MM.1S (cell line): ENCODE measurements around the gene SLX4IP.

Experiments
- DNase-seq: peaks from one replicate; pipeline ENCODE4 v3.0.0-alpha.2; 2015
- H2AFZ ChIP-seq: fragments of 300-600 bp; sonication (generic); 2 replicates; pipeline ENCODE4 v1.6.0; 2016; ENCODE audit warnings: antibody characterized with exemption, low read length
- H3F3A ChIP-seq: fragments of 300-600 bp; sonication (generic); 2 replicates; pipeline ENCODE4 v1.6.1; 2016; ENCODE audit warnings: mild to moderate bottlenecking, antibody characterized with exemption, low read length, moderate library complexity, mixed read lengths; ENCODE audit not compliant: insufficient read depth
- H3K27ac ChIP-seq: fragments of 300-600 bp; sonication (generic); 2 replicates; pipeline ENCODE4 v1.5.1; 2016; ENCODE audit warnings: mild to moderate bottlenecking, low read length
- H3K27me3 ChIP-seq: fragments of 300-600 bp; sonication (generic); replicated peaks from 2 replicates; pipeline ENCODE4 v1.6.0; 2016; ENCODE audit warnings: low read length; ENCODE audit not compliant: insufficient read depth
- H3K36me3 ChIP-seq: fragments of 300-600 bp; sonication (generic); replicated peaks from 2 replicates; pipeline ENCODE4 v1.6.1; 2016; ENCODE audit warnings: mild to moderate bottlenecking, low read length, mixed read lengths; ENCODE audit not compliant: insufficient read depth
- H3K4me1 ChIP-seq: fragments of 300-600 bp; sonication (generic); 2 replicates; pipeline ENCODE4 v1.6.1; 2016; ENCODE audit warnings: low read length, mixed read lengths
- H3K4me2 ChIP-seq: fragments of 300-600 bp; sonication (generic); 2 replicates; pipeline ENCODE4 v1.6.0; 2016; ENCODE audit warnings: low read depth, low read length
- H3K4me3 ChIP-seq: fragments of 300-600 bp; sonication (generic); 2 replicates; pipeline ENCODE4 v1.5.1; 2016; ENCODE audit warnings: low read length, mixed read lengths
- H3K79me2 ChIP-seq: fragments of 300-600 bp; sonication (generic); 2 replicates; pipeline ENCODE4 v1.6.1; 2016; ENCODE audit warnings: mixed run types, low read length, mixed read lengths
- H3K9ac ChIP-seq: fragments of 300-600 bp; sonication (generic); 2 replicates; pipeline ENCODE4 v1.6.1; 2016; ENCODE audit warnings: low read length, mixed read lengths
- H3K9me2 ChIP-seq: fragments of 300-600 bp; sonication (generic); replicated peaks from 2 replicates; pipeline ENCODE4 v1.6.1; 2016; ENCODE audit warnings: mild to moderate bottlenecking, low read length, mixed read lengths; ENCODE audit not compliant: insufficient read depth
- H3K9me3 ChIP-seq: fragments of 300-600 bp; sonication (generic); replicated peaks from 2 replicates; pipeline ENCODE4 v1.6.1; 2016; ENCODE audit warnings: mild to moderate bottlenecking, low read length, mixed read lengths; ENCODE audit not compliant: insufficient read depth
- H4K20me1 ChIP-seq: fragments of 300-600 bp; sonication (generic); 2 replicates; pipeline ENCODE4 v1.6.1; 2016; ENCODE audit warnings: mild to moderate bottlenecking, low read length, moderate library complexity, mixed read lengths; ENCODE audit not compliant: insufficient read depth
- CTCF ChIP-seq: fragments of 300-600 bp; sonication (generic); IDR thresholded peaks from 2 replicates; pipeline ENCODE4 v1.5.1; 2016; ENCODE audit warnings: antibody characterized with exemption, low read length, mixed read lengths
- EZH2 ChIP-seq: fragments of 300-600 bp; sonication (generic); optimal IDR thresholded peaks from 2 replicates; pipeline ENCODE3; 2017; ENCODE audit warnings: low read depth, mild to moderate bottlenecking, antibody characterized with exemption, low read length, mixed read lengths
- EZH2phosphoT487 ChIP-seq: fragments of 300-600 bp; sonication (generic); IDR thresholded peaks from 2 replicates; pipeline ENCODE4 v1.6.1; 2018; ENCODE audit warnings: antibody characterized with exemption, low read length

Gene SLX4IP

GRCh38 chr20:10605547-10606195, 170.6 kb downstream of the SLX4IP start:
- H3K4me3 ChIP-seq, result no peak overlapping the region
- H2AFZ ChIP-seq, result no peak overlapping the region
- no peaks in the 10 kb centered on the region for H4K20me1 ChIP-seq
- no peaks in the 10 kb centered on the region for H3F3A ChIP-seq
- no peaks in the 10 kb centered on the region for H3K9me3 ChIP-seq
- no peaks in the 10 kb centered on the region for H3K4me1 ChIP-seq
- H3K9me2 ChIP-seq, result no peaks in the 10 kb centered on the region
- no peak overlapping the region for H3K9ac ChIP-seq
- no peak overlapping the region for H3K27ac ChIP-seq
- no peaks in the 10 kb centered on the region for H3K79me2 ChIP-seq
- no peak for DNase-seq
- no peak overlapping the region for H3K4me2 ChIP-seq
- TF ChIP-seq CTCF, result no peak
- no peak for TF ChIP-seq EZH2phosphoT487
- no peak for TF ChIP-seq EZH2
- H3K36me3 ChIP-seq, result no peaks in the 10 kb centered on the region
- H3K27me3 ChIP-seq, result no peaks in the 10 kb centered on the region

- Histone ChIP-seq H3K9me3 (no peaks in the 10 kb centered on the region), H3K9ac (no peak overlapping the region), H3K4me3 (no peak overlapping the region), H3K79me2 (no peaks in the 10 kb centered on the region), H2AFZ (no peak overlapping the region), H3F3A (no peaks in the 10 kb centered on the region), H3K27me3 (no peaks in the 10 kb centered on the region), H3K27ac (no peak overlapping the region), H3K9me2 (no peaks in the 10 kb centered on the region), H3K4me2 (no peak overlapping the region), H3K4me1 (no peaks in the 10 kb centered on the region), H4K20me1 (no peaks in the 10 kb centered on the region), H3K36me3 (no peaks in the 10 kb centered on the region)
- TF ChIP-seq CTCF, result no peak
- TF ChIP-seq EZH2, result no peak
- TF ChIP-seq EZH2phosphoT487, result no peak
- DNase-seq, result no peak
Measured at GRCh38 chr20:10609276-10609675, 174.2 kb downstream of the SLX4IP start.

GRCh38 chr20:10609770-10610169, 174.7 kb downstream of the SLX4IP start:
- TF ChIP-seq EZH2phosphoT487, result no peak
- no peak for TF ChIP-seq CTCF
- TF ChIP-seq EZH2, result no peak
- H3K4me3 ChIP-seq, result no peak overlapping the region
- H4K20me1 ChIP-seq, result no peaks in the 10 kb centered on the region
- no peaks in the 10 kb centered on the region for H3K79me2 ChIP-seq
- H3K9me3 ChIP-seq, result no peaks in the 10 kb centered on the region
- H3F3A ChIP-seq, result no peaks in the 10 kb centered on the region
- H3K27me3 ChIP-seq, result no peaks in the 10 kb centered on the region
- no peaks in the 10 kb centered on the region for H3K4me1 ChIP-seq
- no peaks in the 10 kb centered on the region for H3K36me3 ChIP-seq
- H3K9ac ChIP-seq, result no peak overlapping the region
- no peaks in the 10 kb centered on the region for H3K9me2 ChIP-seq
- H3K4me2 ChIP-seq, result no peak overlapping the region
- DNase-seq, result no peak
- no peak overlapping the region for H2AFZ ChIP-seq
- no peak overlapping the region for H3K27ac ChIP-seq
